Neural progenitor cell (in vitro differentiated cells): ENCODE data around the gene SPAG9. TPM values are rescaled to one million over a fixed set of nuclear protein-coding genes. Genes with fewer than 3 reads are reported as not detected.

Source experiments
- DNase-seq: peaks from one replicate; pipeline ENCODE4 v3.0.0-alpha.2; 2016; ENCODE audit warnings: low spot score
- H2AFZ ChIP-seq: fragments of 200-600 bp; sonication (generic); replicated peaks from 2 replicates; pipeline ENCODE4 v1.6.1; 2016; ENCODE audit warnings: antibody characterized with exemption
- H3F3A ChIP-seq: fragments of 200-600 bp; sonication (generic); 2 replicates; pipeline ENCODE4 v1.6.1; 2016; ENCODE audit warnings: antibody characterized with exemption, low read depth
- H3K27ac ChIP-seq: fragments of 200-600 bp; sonication (generic); 2 replicates; pipeline ENCODE4 v1.5.1; 2016; ENCODE audit warnings: mild to moderate bottlenecking
- H3K27me3 ChIP-seq: fragments of 200-600 bp; sonication (generic); 2 replicates; pipeline ENCODE4 v1.6.1; 2016; ENCODE audit warnings: mild to moderate bottlenecking, moderate library complexity
- H3K36me3 ChIP-seq: fragments of 200-600 bp; sonication (generic); 2 replicates; pipeline ENCODE4 v1.5.1; 2016
- H3K4me1 ChIP-seq: fragments of 200-600 bp; sonication (generic); 2 replicates; pipeline ENCODE4 v1.6.1; 2016; ENCODE audit warnings: mixed run types
- H3K4me2 ChIP-seq: fragments of 200-600 bp; sonication (generic); 2 replicates; pipeline ENCODE4 v1.6.1; 2016
- H3K4me3 ChIP-seq: fragments of 200-600 bp; sonication (generic); 2 replicates; pipeline ENCODE4 v1.5.1; 2016
- H3K79me2 ChIP-seq: fragments of 200-600 bp; sonication (generic); 2 replicates; pipeline ENCODE4 v1.6.1; 2016; ENCODE audit warnings: low read depth
- H3K9ac ChIP-seq: fragments of 200-600 bp; sonication (generic); 2 replicates; pipeline ENCODE4 v1.6.1; 2016
- H3K9me3 ChIP-seq: fragments of 200-600 bp; sonication (generic); 2 replicates; pipeline ENCODE4 v1.5.1; 2016; ENCODE audit warnings: low read depth
- H4K20me1 ChIP-seq: fragments of 200-600 bp; sonication (generic); 2 replicates; pipeline ENCODE4 v1.6.1; 2016; ENCODE audit warnings: low read depth
- H3K27ac Mint-ChIP-seq: 3 replicates; pipeline ENCODE4 v1.8.0; 2021; ENCODE audit warnings: mixed read lengths
- H3K27me3 Mint-ChIP-seq: 2 replicates; pipeline ENCODE4 v1.8.0; 2022; ENCODE audit warnings: low read depth, mild to moderate bottlenecking, inconsistent platforms, moderate library complexity, mixed read lengths; ENCODE audit not compliant: insufficient read depth
- H3K36me3 Mint-ChIP-seq: 3 replicates; pipeline ENCODE4 v1.8.0; 2021; ENCODE audit warnings: mixed read lengths
- H3K4me1 Mint-ChIP-seq: 3 replicates; pipeline ENCODE4 v1.8.0; 2021; ENCODE audit warnings: mixed read lengths
- H3K4me3 Mint-ChIP-seq: 3 replicates; pipeline ENCODE4 v1.8.0; 2021; ENCODE audit warnings: mild to moderate bottlenecking, moderate library complexity, mixed read lengths
- H3K9me3 Mint-ChIP-seq: 3 replicates; pipeline ENCODE4 v1.8.0; 2020; ENCODE audit warnings: mixed read lengths
- EZH2 ChIP-seq: fragments of 200-600 bp; sonication (generic); IDR thresholded peaks from 2 replicates; pipeline ENCODE4 v1.6.1; 2017; ENCODE audit warnings: antibody characterized with exemption, mild to moderate bottlenecking, moderate library complexity
- EZH2phosphoT487 ChIP-seq: fragments of 200-600 bp; sonication (generic); IDR thresholded peaks from 2 replicates; pipeline ENCODE4 v1.6.1; 2017; ENCODE audit warnings: antibody characterized with exemption
- total RNA-seq: library from RNA; depleted of rRNA; stranded (reverse); fragments of >200 nt; gene quantifications from 2 replicates; pipeline ENCODE4 v1.2.3, GENCODE V29; 2015; ENCODE audit warnings: low replicate concordance
- TF ChIP-seq, protein P1 (sequence below): fragments of 200-600 bp; sonication (generic); IDR thresholded peaks from 2 replicates; pipeline ENCODE4 v1.5.1; 2017; ENCODE audit warnings: antibody characterized with exemption, mild to moderate bottlenecking

Gene SPAG9
- total RNA-seq, 1 donor from 2014 or later, result 99.5 TPM

DNA sequence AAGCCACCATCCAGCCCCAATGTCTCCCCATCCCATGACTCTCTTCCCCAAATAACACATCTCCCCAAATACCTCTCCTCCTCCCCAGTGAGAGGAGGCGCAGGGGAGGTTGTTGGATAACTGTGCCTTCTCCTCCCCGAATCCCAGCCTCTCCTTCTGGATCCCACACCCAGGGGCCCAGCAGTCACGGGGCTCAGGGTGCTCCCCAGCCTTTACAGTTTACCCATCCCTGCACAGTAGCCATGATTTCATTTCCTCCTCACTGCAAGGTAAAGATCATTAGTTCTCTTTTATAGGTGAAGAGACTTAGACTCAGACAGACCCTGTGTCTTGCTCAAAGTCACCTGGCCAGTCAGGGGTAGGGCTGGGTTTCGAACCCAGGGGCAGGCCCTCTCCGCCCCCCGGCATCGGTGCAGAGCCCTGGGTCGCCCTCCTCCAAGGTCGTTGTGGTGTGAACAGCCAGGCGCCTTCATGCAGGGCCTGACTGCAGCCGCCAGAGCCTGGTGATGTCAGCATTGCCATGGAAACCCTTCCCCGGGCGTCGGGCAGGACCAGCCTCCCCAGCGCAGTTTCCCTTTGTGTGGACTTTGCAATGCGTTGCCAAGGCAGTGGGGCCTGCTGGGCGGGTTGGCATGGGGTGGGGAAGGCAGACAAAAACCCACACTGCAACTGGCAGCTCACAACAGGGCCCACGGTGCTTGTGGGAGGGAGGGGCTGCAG, 201.2 kb downstream of the SPAG9 start:
- H3K9me3 Mint-ChIP-seq, result no peaks in the 10 kb centered on the region
- H3K36me3 ChIP-seq, result no peaks in the 10 kb centered on the region
- H3K27ac Mint-ChIP-seq, result peak overlapping the region; percentile 99
- H3K9ac ChIP-seq, result no peak overlapping the region
- H2AFZ ChIP-seq, result no peak overlapping the region
- peak overlapping the region; percentile 72 for H3K4me3 Mint-ChIP-seq
- no peaks in the 10 kb centered on the region for H4K20me1 ChIP-seq
- DNase-seq, result peak; percentile 86
- peaks cover 18% of the 10 kb centered on the region for H3K27me3 Mint-ChIP-seq
- H3K4me3 ChIP-seq, result no peak overlapping the region
- H3K4me2 ChIP-seq, result peak overlapping the region; percentile 33
- no peaks in the 10 kb centered on the region for H3K9me3 ChIP-seq
- no peaks in the 10 kb centered on the region for H3K79me2 ChIP-seq
- H3K27me3 ChIP-seq, result no peaks in the 10 kb centered on the region
- no peak overlapping the region for H3K27ac ChIP-seq
- H3K36me3 Mint-ChIP-seq, result no peaks in the 10 kb centered on the region
- no peak for TF ChIP-seq EZH2phosphoT487
- TF ChIP-seq EZH2, result no peak
- TF ChIP-seq, protein P1, sequence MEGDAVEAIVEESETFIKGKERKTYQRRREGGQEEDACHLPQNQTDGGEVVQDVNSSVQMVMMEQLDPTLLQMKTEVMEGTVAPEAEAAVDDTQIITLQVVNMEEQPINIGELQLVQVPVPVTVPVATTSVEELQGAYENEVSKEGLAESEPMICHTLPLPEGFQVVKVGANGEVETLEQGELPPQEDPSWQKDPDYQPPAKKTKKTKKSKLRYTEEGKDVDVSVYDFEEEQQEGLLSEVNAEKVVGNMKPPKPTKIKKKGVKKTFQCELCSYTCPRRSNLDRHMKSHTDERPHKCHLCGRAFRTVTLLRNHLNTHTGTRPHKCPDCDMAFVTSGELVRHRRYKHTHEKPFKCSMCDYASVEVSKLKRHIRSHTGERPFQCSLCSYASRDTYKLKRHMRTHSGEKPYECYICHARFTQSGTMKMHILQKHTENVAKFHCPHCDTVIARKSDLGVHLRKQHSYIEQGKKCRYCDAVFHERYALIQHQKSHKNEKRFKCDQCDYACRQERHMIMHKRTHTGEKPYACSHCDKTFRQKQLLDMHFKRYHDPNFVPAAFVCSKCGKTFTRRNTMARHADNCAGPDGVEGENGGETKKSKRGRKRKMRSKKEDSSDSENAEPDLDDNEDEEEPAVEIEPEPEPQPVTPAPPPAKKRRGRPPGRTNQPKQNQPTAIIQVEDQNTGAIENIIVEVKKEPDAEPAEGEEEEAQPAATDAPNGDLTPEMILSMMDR, result no peak
- peaks cover 51% of the 10 kb centered on the region for H3K4me1 ChIP-seq
- H3F3A ChIP-seq, result peaks cover 27% of the 10 kb centered on the region
- peaks cover 69% of the 10 kb centered on the region for H3K4me1 Mint-ChIP-seq

DNA sequence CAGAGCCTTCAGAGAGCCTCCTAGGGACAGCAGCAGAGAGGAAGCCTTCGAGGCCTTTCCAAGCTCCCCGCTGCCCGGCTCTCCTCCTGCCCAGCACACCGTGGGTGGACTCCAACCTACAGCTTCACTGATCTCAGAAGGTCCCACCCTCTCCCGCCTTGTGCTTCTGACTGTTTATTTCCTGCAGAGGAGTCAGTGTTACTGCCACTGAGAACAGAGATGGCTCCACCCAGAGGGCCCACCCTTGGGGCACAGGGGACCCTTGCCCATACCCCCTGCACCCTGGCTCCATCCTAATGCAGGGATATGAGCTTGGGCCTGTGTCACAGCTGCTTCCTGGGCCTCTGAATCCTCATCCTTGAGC, 201.8 kb downstream of the SPAG9 start:
- Histone ChIP-seq H3K36me3 (no peaks in the 10 kb centered on the region), H3K4me1 (peaks cover 54% of the 10 kb centered on the region), H3K9ac (no peak overlapping the region), H3K27me3 (no peaks in the 10 kb centered on the region), H3K4me3 (no peak overlapping the region), H4K20me1 (no peaks in the 10 kb centered on the region), H3K79me2 (no peaks in the 10 kb centered on the region), H3F3A (peaks cover 30% of the 10 kb centered on the region), H2AFZ (no peak overlapping the region), H3K27ac (no peak overlapping the region), H3K4me2 (no peak overlapping the region), H3K9me3 (no peaks in the 10 kb centered on the region)
- peaks cover 71% of the 10 kb centered on the region for H3K4me1 Mint-ChIP-seq
- H3K27me3 Mint-ChIP-seq, result peaks cover 14% of the 10 kb centered on the region
- no peak for DNase-seq
- TF ChIP-seq EZH2 (no peak), EZH2phosphoT487 (no peak)
- TF ChIP-seq, protein P1, result no peak
- peak overlapping the region; percentile 99 for H3K27ac Mint-ChIP-seq
- peak overlapping the region; percentile 72 for H3K4me3 Mint-ChIP-seq
- no peaks in the 10 kb centered on the region for H3K36me3 Mint-ChIP-seq
- no peaks in the 10 kb centered on the region for H3K9me3 Mint-ChIP-seq

DNA sequence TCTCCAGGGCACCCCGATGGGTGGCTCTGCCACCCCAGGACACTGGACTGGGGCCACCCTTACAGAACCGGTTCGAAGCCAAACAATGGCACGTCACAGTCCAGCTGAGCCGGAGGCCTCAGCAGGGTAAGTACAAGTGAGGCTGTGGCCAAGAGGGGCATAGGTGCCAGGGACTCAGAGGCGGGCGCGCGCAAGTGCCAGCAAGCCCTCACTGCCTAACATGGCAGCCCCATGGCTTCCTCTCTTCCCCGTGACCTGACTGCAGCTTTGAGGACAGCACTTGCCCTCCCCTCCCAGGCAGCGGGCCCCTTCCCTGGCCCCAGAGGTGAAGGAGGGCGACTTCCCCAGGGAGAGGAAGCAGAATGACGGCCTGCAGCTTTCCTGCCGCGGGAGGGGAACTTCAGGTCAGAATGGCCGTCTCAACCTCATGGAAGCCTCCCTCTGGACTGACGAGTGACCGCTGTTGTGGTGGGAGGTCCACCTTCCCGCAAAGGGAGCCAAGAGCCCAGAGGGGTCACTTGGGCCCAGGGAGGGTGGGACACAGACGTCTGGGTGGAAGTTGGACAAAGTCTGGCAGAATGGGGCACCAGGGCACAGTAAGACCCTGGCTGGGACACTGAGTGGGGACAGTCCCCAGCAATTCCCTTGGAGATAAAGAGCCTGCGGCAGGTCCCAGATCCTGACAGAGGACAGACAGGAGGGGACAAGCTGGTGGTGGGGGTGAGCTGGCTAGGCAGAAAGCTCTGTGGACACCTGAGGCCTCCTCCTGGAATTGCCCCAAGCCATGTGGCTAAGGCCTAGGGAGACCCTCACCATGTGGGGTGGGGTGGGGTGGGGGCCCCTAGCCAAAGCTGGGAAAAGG, 202.4 kb downstream of the SPAG9 start:
- peaks cover 14% of the 10 kb centered on the region for H3K27me3 Mint-ChIP-seq
- Histone ChIP-seq H3K79me2 (no peaks in the 10 kb centered on the region), H3K27me3 (no peaks in the 10 kb centered on the region), H3K4me3 (no peak overlapping the region), H4K20me1 (no peaks in the 10 kb centered on the region), H3K9ac (no peak overlapping the region), H3F3A (peaks cover 30% of the 10 kb centered on the region), H2AFZ (no peak overlapping the region), H3K9me3 (no peaks in the 10 kb centered on the region), H3K4me1 (peaks cover 54% of the 10 kb centered on the region), H3K27ac (no peak overlapping the region), H3K4me2 (no peak overlapping the region), H3K36me3 (no peaks in the 10 kb centered on the region)
- TF ChIP-seq EZH2, result no peak
- TF ChIP-seq, protein P1, result no peak
- DNase-seq, result no peak
- no peaks in the 10 kb centered on the region for H3K9me3 Mint-ChIP-seq
- H3K36me3 Mint-ChIP-seq, result no peaks in the 10 kb centered on the region
- no peak overlapping the region for H3K4me3 Mint-ChIP-seq
- peaks cover 74% of the 10 kb centered on the region for H3K4me1 Mint-ChIP-seq
- H3K27ac Mint-ChIP-seq, result peak overlapping the region; percentile 96
